ENCODE measurements around the gene TMEM92.

DNA sequence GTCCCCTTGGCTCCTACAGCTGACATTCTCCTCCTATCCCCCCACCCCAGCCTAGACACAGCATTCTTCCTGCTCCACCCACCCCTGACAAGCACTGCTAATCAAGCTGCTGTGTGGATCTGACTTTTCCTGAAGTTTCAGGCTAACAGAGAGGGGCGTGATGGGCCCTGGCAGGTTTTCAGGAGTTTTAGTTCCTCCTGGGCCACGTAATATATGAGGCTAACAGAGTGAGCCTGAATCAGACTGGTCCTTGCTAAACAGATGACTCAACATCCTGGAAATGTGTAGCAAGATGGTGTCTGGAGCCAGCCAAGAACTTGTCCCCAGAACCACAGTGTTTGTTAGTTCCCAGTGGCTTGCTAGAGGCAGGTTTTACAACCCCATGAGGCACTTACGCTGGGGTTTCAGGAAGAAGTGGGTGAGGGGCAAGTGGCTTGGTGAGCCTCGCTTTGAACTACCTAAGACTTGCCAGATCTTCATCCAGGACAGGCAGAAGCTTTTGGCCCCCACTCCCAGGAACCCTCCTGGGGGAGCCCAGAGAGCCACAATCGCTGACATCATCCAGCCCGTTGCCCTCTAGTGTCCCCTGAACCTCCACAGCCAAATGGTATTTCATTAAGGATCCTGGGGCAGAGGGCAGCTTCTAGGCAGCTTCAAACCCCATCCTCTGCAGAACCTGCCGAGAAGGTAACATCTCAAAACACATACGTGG is 15.9 kb downstream of the TMEM92 start:
- TF ChIP-seq, protein P1, sequence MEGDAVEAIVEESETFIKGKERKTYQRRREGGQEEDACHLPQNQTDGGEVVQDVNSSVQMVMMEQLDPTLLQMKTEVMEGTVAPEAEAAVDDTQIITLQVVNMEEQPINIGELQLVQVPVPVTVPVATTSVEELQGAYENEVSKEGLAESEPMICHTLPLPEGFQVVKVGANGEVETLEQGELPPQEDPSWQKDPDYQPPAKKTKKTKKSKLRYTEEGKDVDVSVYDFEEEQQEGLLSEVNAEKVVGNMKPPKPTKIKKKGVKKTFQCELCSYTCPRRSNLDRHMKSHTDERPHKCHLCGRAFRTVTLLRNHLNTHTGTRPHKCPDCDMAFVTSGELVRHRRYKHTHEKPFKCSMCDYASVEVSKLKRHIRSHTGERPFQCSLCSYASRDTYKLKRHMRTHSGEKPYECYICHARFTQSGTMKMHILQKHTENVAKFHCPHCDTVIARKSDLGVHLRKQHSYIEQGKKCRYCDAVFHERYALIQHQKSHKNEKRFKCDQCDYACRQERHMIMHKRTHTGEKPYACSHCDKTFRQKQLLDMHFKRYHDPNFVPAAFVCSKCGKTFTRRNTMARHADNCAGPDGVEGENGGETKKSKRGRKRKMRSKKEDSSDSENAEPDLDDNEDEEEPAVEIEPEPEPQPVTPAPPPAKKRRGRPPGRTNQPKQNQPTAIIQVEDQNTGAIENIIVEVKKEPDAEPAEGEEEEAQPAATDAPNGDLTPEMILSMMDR (IDR thresholded peaks at IDR 0.05; ENCODE audit: low read depth, low read length), result no peak
- TF ChIP-seq EZH2phosphoT487 (IDR thresholded peaks at IDR 0.05; ENCODE audit: low read depth), result no peak

Data from OCI-LY3 (cell line).